Measurements from ENCODE around the gene DDX60.

- TF ChIP-seq EZH2phosphoT487 (IDR thresholded peaks at IDR 0.05; ENCODE audit: borderline replicate concordance, low read length) (no peak), CTCF (conservative IDR thresholded peaks at IDR 0.05; ENCODE audit: low read depth, low read length) (no peak)
These were observed 109.5 kb downstream of the DDX60 start for GRCh38 chr4:168208957-168209614.

Measured in PC-3 (cell line).